LHCN-M2 (cell line): Measurements from ENCODE around the gene MOB1A. TPM values are rescaled to one million over a fixed set of nuclear protein-coding genes. Genes with fewer than 3 reads are reported as not detected.
"Not testable (repeated sequence)": the region's sequence is repeated elsewhere in the genome, so short reads cannot be mapped to it uniquely, and the experiment has no call there.

Source experiments
- DNase-seq: peaks from one replicate; pipeline ENCODE4 v3.0.0-alpha.2; 2012; ENCODE audit warnings: low read depth
- total RNA-seq: library from RNA; depleted of rRNA; stranded (reverse); fragments of >200 nt; gene quantifications from 2 replicates; pipeline ENCODE4 v1.2.3, GENCODE V29; 2014

The MOB1A gene
- total RNA-seq, 1 experiment from 2014 or later: 131 TPM

DNA sequence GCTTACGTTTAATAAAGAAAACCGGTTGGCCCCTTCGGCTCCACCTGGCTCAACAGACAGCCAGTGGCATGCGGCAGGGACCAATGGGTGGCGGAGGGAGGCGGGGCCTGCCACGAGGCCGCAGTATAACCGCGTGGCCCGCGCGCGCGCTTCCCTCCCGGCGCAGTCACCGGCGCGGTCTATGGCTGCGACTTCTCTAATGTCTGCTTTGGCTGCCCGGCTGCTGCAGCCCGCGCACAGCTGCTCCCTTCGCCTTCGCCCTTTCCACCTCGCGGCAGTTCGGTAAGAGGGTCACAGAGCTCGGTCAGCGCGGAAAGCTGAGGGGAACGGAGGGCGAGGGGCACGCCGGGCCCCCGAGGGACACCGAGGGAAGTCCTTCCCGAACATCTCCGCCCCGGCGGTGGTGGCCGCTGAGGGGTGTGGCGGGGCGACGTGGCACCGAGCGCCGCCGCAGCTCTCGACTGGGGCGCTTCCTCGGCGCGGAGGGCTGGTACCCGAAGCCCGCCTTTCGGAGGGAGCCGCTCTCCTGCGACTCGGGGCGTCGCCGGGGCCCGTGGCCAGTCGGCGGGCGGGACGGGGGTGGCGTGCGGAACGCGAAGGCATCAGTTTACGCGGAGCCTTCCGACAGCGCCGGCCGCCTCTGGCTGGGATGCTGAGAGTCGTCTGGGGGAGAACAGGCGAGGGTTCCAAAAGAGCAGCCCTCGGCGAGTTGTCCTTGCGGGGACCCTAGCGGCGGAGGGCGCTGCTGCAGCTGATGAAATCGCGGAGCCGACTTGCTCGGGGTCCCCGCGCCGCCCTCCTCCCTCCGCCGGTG lies 20.0 kb upstream of the MOB1A start, which contains the start of gene MTHFD2:
MTHFD2 (plus strand) TSS at position 155 of the 814 bp plus-strand sequence; CDS start at position 182, 27 bp downstream.
- DNase-seq: peak; percentile 94

GRCh38 chr2:74198023-74198460 lies 19.4 kb upstream of the MOB1A start:
- no peak for DNase-seq

DNA sequence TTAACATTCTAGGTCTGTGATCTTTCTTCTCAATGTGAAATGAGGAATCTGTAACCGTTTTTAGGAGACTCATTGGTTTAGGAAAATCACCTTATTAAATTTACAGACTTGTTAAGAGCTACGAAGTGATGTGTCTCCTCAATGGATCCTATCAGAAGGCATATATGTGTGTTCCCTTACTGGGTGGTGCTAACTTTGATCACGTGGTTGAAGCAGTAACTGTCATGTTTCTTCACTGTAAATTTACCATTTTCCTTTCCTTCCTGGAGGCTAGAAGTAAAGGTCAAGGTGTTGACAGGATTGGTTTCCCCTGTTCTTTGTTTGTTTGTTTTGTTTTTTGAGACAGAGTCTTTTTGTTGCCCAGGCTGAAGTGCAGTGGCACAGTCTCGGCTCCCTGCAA lies 18.4 kb upstream of the MOB1A start:
- DNase-seq: no peak

- no peak for DNase-seq
Observed at GRCh38 chr2:74194799-74195198, 16.1 kb upstream of the MOB1A start.

GRCh38 chr2:74191596-74192380 lies 13.1 kb upstream of the MOB1A start:
- DNase-seq: no peak

GRCh38 chr2:74188696-74189095 lies 10.0 kb upstream of the MOB1A start:
- no peak for DNase-seq

- DNase-seq: peak; percentile 31
Observed at GRCh38 chr2:74188018-74188601, 9.4 kb upstream of the MOB1A start.

- not testable (repeated sequence) for DNase-seq
Observed at GRCh38 chr2:74186706-74187105, 8.0 kb upstream of the MOB1A start.

DNA sequence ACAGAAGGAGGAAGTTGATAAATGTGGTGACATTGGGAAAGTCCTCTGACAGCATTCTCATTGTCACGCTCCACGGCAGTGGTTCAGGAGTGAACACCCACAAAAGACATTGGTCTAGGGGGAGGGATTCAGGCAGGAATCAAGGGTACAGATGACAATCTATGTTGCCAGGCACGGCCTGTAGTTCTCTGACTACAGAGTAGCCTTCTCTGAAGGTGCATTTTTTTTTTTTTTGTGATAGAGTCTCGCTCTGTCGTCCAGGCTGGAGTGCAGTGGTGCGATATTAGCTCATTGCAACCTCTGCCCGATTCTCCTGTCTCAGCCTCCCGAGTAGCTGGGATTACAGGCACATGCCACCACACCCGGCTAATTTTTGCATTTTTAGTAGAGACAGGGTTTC lies 7.4 kb upstream of the MOB1A start:
- DNase-seq: no peak

DNA sequence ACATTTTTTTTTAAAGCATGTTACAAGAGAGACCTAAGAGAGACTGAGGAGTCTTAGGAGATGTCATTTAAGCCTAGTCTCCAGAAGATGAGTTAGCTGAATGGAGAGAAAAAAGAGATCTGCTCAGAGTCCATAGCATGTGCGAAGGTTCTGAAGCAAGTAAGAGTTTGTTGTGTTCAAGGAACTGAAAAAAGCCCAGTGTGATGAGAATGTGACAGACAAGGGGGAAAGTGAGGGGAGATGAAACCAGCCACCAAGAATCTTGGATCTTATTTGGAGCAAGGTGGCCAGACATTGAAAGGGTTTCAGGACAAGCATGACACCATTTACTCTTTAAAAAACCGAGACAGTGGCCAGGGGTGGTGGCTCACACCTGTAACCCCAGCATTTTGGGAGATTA lies 5.2 kb upstream of the MOB1A start:
- no peak for DNase-seq

GRCh38 chr2:74181739-74182138 lies 3.1 kb upstream of the MOB1A start:
- peak; percentile 30 for DNase-seq

GRCh38 chr2:74179063-74179865 lies 585 bp upstream of the MOB1A start:
- DNase-seq: no peak

- no peak for DNase-seq
Observed at GRCh38 chr2:74177696-74178095, 983 bp downstream of the MOB1A start.

GRCh38 chr2:74174909-74175308 lies 3.8 kb downstream of the MOB1A start:
- no peak for DNase-seq

- DNase-seq: no peak
Observed at GRCh38 chr2:74168739-74169138, 9.9 kb downstream of the MOB1A start.

DNA sequence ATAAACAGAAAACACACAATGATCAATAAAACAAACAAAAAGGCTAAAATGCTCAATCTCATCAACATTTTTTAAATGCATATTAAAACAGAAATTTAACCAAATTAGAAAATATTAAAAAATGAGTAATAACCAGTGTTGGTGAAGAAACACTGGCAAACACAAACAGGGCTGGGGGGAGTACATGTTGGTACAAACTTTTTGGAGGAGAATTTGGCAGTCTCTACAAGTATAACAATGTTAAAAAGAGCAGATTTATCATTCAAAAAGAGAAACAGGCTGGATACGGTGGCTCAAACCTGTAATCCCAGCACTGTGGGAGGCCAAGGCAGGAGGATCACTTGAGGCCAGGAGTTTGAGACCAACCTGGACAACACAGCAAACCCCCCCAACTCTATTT lies 13.9 kb downstream of the MOB1A start:
- DNase-seq: no peak

DNA sequence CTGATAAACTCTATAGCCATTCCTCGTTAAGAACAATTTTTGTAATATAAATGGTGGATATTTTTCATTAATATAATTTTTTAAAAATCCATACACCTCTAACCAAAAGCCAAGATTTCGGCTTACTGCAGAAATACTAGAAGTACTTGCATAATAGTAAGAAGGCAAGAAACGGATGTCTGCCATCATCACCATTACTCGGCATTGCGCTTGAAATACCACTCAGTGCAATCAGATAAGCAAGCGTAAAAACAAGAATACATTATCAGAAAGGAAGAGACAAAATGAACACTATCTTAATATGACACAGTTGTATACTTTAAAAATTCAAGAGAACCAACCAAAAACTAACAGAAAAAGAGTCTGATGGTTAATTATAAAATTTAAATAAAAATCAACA lies 15.7 kb downstream of the MOB1A start:
- DNase-seq: no peak

GRCh38 chr2:74155830-74156229 lies 22.8 kb downstream of the MOB1A start:
- DNase-seq: no peak

GRCh38 chr2:74152954-74153353 lies 25.7 kb downstream of the MOB1A start:
- no peak for DNase-seq

- DNase-seq: no peak
Observed at GRCh38 chr2:74149570-74150319, 28.9 kb downstream of the MOB1A start.

DNA sequence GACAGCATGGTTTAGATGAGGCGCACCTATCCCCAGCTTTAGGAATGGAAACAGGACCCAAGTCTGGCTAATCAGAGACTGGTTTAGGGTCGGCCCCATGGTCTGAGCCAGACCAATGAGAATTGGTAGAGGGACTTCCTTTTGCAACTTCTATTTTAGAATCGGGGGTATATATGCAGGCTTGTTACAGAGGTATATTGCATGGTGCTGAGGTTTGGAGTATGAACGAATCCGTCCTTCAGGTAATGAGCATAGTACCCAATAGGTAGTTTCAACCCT lies 29.5 kb downstream of the MOB1A start:
- DNase-seq: no peak
